Subcutaneous adipose tissue (tissue), 4 donors: Measurements from ENCODE around the gene LRRC55. TPM values are rescaled to one million over a fixed set of nuclear protein-coding genes. Genes with fewer than 3 reads are reported as not detected.

Experiments
- total RNA-seq, 4 donors: library from RNA; depleted of rRNA; stranded (reverse); fragments of >200 nt; gene quantifications; one replicate each; pipeline ENCODE4 v1.1.0, GENCODE V29; 2016
- TF ChIP-seq, protein P1 (sequence below): fragments of 450-650 bp; IDR thresholded peaks from one replicate; pipeline ENCODE4 v1.5.1; 2016; ENCODE audit warnings: low read depth, mild to moderate bottlenecking, control low read depth, antibody characterized with exemption, moderate library complexity

The LRRC55 gene
- total RNA-seq, 4 donors from 2014 or later = not detected

DNA sequence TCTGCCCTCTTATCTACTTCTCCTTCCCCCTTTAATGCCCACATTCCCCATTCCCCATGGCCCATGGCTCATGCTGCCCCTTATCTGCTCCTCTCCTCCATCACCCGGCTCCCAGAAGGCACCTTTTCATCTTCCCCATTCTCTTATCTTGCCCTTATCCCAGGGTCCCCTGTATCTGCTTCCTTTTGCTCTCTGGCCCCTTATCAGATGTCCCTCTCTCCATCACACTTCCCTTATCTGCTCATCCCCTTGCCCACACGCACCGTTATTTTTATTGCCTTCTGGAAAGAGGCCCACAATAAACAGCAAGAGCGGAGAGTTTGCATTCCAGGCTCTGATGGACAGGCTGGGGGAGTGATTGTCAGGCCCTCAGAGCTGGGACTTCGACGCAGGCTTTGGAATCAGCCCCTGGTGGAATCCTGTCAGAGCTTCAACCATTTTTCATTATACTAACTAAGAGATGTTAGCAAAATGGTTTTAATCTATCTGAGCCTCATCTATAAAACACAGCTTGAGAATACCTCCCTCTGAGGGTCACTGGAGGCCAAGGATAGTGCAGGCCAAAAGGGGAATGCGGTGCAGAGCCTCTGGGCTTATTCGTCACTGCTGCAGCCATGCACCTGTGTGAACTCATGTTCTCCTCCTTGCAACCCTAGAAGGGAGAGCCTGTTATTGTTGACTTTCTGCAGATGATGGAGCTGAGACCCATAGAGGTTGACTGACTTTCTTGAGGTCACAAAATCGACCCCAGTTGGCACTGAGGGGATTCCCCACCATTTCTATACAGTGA, 37.0 kb upstream of the LRRC55 start:
- TF ChIP-seq, protein P1, sequence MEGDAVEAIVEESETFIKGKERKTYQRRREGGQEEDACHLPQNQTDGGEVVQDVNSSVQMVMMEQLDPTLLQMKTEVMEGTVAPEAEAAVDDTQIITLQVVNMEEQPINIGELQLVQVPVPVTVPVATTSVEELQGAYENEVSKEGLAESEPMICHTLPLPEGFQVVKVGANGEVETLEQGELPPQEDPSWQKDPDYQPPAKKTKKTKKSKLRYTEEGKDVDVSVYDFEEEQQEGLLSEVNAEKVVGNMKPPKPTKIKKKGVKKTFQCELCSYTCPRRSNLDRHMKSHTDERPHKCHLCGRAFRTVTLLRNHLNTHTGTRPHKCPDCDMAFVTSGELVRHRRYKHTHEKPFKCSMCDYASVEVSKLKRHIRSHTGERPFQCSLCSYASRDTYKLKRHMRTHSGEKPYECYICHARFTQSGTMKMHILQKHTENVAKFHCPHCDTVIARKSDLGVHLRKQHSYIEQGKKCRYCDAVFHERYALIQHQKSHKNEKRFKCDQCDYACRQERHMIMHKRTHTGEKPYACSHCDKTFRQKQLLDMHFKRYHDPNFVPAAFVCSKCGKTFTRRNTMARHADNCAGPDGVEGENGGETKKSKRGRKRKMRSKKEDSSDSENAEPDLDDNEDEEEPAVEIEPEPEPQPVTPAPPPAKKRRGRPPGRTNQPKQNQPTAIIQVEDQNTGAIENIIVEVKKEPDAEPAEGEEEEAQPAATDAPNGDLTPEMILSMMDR = no peak

DNA sequence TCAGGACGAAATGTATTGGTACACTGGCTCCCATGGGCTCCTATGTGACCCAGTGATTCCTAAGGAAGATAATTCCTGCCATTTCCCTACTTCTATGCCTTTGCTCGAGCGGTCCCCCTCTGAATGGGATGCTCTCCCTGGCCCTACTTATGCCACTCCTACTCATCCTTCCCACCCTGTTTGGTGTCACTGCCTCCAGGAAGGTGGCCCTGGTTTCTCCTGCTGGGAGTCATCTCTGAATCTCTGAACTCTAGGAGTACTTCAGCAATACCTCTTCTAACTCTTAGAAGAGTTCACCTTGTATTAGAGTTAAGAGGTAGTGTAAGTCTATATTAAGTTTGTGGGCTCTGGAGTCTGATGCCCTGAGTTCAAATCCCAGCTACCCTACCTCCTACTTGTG, 35.5 kb upstream of the LRRC55 start:
- TF ChIP-seq, protein P1 = no peak

DNA sequence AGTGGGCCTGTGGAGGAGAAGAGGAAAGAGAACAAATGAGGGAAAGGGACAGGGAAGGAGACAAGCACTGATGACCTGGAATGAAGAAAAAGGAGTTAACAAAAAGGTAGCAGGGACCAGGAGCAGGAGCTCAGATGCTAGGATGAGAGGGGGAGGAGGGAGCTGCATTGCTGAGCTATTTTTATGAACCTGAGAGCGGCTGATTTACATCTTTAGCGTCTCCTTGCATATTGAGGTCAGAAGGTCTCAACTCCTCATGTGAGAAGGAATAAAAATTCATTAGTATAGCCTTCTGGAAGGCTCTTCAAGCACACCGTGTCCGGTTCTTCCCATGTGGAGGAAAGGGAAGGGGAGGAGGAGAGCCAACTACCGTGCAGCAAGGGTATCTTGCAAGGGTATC, 33.1 kb upstream of the LRRC55 start:
- TF ChIP-seq, protein P1 = no peak

DNA sequence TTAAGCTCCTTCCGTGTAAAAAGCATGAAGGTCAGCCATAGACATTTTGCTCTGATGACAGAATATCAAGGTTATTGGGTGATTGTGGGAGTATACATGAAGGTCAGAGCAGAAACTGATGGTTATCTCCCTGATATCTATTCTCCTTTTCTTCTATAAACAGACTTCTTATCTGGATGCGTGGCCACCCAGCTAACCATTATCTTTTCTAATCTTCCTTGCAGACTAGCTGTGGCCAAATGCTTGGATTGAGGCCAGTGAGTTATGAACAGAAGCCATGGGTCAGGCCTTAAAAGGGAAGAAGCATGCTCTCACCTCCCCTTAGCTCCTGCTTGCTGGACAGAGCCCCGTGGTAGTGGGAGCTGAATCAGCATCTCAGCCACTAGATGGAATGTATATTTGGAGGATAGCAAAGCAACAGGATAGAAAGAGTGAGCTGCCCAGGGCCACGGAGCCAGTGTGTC, 31.3 kb upstream of the LRRC55 start:
- TF ChIP-seq, protein P1 = no peak

DNA sequence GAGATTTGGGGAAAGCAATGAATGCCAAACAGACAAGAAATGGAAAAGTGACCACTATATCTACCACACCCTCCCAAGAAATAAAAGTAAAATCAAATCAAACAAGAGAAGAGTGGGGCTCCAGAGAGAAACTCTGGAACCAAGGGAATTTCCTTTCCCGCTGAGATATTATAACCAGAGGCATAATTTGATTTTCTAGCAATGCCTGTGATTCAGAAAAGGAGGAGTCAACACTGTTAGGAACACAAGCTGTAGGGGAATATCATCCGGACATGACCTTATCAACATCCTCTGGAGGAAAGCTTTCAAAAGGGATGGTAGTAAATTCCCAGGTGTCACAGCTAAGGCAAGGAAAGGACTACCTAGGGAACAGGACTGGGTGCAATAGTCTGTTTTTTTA, 29.6 kb upstream of the LRRC55 start:
- TF ChIP-seq, protein P1 = no peak

DNA sequence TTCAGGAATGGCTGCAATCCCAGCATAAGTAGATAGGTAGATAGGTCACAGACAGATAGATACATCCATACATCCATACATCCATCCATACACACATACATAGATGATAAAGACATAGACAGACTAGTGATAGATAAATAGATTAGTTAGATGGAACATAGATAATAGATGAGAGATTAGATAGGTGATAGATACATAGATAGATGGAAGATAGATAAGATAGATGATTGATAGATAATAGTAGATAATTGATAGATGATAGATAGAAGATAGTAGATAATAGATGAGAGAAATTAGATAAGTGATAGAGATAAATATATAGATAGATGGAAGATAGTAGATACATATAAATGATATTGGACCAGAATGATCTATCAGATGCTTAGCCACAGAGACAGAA, 28.3 kb upstream of the LRRC55 start:
- TF ChIP-seq, protein P1 = no peak

DNA sequence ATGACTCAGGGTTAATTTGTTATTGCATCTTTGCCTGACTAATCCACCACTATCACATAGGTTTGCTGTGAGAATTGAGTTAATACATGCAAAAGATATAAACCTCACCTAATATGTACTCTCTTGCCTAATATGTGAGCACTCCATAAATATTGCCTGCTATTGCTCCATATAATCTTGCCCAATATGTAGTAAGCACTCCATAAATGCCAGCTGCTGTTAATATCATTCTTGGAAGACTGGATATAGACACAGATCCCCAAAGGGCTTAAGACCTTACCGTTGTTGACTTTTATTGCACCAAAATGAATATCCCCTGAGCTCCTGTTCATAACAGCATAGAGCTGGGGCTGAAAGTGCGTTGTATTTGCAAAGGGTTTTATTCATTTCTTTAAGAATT, 27.0 kb upstream of the LRRC55 start:
- TF ChIP-seq, protein P1 = no peak
